HG03354 (cell line): ENCODE measurements around the gene CALU.

Experiments used
- ATAC-seq: cut with Tn5 transposase; IDR thresholded peaks from one replicate; pipeline ENCODE4 v1.9.1; 2021; ENCODE audit warnings: mild to moderate bottlenecking; ENCODE audit not compliant: unreplicated experiment, poor library complexity, severe bottlenecking

Gene CALU

DNA sequence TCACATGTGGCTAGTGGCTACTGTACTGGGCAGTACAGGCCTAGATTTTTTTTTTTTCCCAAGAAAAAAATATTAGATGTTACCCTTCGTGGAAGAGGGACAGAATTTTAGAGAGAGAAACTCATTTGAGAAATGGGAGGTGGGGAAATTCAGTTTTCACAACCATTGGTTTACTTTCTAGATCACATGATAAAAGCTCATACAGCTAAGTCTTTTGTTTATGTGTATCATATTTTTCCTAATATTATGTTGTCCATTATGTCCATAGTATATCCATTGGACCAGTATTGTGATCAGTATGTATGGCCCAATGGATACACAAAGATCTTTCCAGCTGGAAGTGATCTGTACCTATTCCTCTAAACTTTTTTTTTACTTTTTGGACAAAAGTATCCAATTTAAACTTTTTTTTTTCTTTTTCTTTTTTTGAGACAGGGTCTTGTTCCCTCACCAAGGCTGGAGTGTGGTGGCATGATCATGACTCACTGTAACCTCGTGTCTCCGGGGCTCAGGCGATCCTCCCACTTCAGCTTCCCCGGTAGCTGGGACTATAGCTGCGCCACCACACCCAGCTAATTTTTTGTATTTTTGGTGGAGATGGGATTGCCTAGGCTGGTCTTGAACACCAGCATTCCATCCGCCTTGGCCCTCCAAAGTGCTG is 4.1 kb downstream of the CALU start:
- no peak for ATAC-seq

- no peak for ATAC-seq
These were observed 5.3 kb downstream of the CALU start for GRCh38 chr7:128744366-128744905.

DNA sequence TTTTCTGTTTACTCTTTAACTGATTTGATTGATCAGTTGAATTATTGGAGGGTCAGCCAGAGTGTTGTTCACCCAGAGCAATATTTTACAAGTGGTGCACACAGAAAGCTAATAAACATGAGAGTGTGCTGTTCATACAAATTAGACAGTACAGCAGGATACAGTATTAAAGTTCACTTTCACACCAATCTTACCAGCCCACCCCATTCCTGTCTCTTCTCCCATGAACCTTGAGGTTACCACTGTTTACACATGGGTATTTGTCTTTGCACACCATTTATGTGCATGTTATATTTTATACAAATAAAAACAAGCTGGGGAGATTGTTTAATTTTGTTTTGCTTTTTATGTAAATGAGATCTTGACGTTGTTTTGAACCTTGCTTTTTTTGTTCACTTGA is 6.5 kb downstream of the CALU start:
- ATAC-seq = no peak

GRCh38 chr7:128747327-128748079 is 8.3 kb downstream of the CALU start:
- ATAC-seq = no peak

DNA sequence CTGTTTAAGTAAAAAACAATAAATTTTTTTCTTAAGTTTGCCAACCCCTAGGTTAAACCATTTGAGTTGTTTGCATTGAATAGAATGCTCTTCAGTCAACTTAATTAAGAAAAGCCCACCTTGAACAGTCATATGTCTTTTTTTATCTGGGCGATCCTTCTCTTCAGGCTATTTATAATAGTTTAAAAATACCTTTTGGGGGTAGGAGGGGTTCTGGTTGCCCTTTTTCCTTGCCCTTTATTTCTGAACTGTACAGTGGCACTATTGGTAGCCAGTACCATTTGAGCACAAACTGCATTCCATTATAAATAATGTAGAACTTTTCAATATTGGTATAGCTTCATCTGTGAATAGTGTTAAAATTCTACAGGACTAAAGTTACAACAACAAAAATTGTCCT is 13.1 kb downstream of the CALU start:
- no peak for ATAC-seq

GRCh38 chr7:128755075-128755818 is 16.1 kb downstream of the CALU start:
- no peak for ATAC-seq

- ATAC-seq = no peak
These were observed 16.8 kb downstream of the CALU start for GRCh38 chr7:128755819-128756476.

GRCh38 chr7:128757203-128757602 is 18.0 kb downstream of the CALU start:
- ATAC-seq = no peak

- no peak for ATAC-seq
These were observed 19.4 kb downstream of the CALU start for GRCh38 chr7:128758553-128758952.

- ATAC-seq = no peak
These were observed 20.1 kb downstream of the CALU start for GRCh38 chr7:128759242-128759641.

DNA sequence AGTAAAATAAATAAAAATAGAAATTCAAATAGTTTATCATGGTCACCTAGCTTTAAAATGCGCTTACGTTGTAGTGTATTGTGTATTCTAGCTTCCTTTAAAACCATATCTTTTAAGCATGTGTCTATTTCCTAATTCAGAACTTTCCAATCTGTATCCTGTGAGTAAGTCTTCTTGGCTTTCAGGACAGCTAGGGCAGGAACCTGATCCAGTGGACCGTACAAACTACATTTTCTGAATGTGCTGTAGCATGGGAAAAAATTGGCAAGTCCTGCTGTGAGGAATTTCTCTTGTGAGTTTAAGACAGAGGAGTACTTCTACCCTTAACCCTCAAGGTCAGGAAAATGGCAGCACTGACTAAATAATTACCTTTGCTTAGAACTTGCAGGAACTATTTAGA is 24.4 kb downstream of the CALU start:
- ATAC-seq = no peak

DNA sequence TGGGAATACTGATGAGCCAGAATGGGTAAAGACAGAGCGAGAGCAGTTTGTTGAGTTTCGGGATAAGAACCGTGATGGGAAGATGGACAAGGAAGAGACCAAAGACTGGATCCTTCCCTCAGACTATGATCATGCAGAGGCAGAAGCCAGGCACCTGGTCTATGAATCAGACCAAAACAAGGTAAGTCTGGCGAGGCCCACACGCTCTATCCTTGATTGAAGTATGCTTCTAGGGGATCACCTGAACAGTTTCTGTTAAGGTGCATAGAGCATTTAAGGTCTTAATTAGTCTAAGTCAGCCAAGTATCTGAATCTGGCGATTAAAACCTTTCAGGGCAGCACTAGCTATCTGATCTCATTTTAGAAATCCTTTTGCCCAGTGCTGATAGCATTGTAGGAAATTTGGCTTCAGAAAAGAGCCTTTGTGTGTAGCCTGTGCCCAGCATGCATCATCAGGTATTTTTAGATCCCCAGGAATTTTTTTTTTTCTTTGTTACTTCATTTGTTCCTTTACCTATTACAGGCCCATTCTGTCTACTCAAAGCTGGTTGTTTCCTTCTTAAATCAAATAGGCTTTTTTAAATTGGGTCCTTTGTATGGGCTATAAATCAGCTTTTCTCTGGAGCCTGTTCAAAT is 28.4 kb downstream of the CALU start:
- ATAC-seq = no peak

DNA sequence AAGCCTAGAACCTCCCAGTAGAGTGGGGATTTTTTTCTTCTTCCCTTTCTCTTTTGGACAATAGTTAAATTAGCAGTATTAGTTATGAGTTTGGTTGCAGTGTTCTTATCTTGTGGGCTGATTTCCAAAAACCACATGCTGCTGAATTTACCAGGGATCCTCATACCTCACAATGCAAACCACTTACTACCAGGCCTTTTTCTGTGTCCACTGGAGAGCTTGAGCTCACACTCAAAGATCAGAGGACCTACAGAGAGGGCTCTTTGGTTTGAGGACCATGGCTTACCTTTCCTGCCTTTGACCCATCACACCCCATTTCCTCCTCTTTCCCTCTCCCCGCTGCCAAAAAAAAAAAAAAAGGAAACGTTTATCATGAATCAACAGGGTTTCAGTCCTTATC is 31.1 kb downstream of the CALU start:
- ATAC-seq = no peak

GRCh38 chr7:128773604-128774003 is 34.4 kb downstream of the CALU start:
- no peak for ATAC-seq

DNA sequence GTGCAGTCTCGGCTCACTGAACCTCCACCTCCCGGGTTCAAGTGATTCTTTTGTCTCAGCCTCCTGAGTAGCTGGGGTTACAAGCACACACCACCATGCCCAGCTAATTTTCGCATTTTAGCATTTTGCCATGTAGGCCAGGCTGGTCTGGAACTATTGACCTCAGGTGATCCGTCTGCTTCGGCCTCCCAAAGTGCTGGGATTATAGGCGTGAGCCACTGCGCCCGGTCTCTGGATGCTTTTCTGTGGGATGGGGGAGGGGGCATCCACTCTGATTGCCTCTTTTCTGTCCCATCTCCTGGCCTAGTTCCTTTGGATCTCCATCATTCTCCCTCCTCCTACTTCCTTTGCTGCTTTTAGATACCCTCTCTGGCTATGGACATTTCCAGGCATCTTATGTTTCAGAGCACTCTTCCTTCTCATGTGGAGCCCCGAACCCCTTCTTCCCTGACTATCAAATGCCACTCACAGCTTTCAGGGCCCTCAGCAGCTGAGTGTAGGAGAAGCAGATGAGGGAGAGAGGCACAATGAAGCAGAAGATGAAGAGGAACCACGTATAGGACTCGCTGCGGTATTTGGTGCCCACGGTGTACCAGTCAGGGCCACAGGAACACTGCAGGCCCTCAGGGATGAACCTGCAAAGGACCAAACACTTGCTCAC is 35.0 kb downstream of the CALU start:
- ATAC-seq = no peak

- ATAC-seq = no peak
These were observed 35.8 kb downstream of the CALU start for GRCh38 chr7:128774921-128775320.

GRCh38 chr7:128775744-128776474 is 36.8 kb downstream of the CALU start, which contains the start of gene OPN1SW:
TSS of gene OPN1SW (minus strand) at chr7:128775794. CDS start at chr7:128775781, 13 bp downstream.
- ATAC-seq = no peak
